HG03064 (cell line): Measurements from ENCODE around the gene PLCD1.

Experiments used
- ATAC-seq: cut with Tn5 transposase; IDR thresholded peaks from one replicate; pipeline ENCODE4 v1.9.1; 2021; ENCODE audit warnings: low read depth; ENCODE audit not compliant: unreplicated experiment

The PLCD1 gene

DNA sequence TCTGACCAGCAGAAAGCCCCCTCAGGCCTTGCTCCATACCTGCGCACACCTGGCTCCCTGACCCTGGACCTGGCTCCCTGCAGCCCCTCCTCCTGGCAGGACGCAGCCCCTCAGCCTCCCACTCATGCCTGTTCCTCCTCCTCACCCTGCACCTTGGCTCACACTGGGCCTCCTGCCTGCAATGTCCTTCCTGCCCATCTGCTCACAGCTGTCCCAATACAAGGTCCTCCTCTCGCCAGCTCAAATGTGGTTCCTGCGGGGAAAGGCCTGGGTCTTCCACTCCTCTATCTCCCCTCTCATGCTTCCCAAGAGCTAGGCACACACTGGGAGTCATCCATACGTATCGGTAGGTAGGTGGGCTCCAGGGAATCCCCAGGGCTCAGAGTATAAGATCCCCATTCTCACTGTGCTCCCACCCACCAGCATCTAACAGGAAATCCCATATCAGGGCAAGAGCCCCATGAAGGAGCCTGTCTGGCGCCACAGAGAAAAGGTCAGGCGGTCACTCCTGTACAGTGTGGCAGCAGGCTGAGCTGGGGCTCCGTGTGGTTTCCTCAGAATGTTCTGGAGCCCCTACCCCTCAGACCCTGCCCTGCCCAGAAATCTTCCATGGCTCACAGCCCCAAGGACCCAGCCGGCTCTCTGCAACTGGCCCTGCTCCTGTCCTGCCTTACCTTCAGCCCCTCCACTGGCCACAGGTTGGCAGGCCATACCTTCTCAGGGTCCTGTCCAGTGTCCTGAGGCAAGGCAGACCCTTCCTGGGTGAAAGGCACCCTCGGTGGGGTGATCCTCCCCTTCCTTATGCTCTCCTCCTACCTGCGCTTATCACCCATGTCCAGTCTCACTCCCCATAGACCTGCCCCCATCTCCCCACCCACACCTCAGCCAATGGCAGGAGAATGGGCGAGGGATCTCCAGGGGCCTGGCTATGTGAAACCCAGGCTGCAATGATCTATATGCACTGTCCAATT is 10.9 kb downstream of the PLCD1 start:
- no peak for ATAC-seq

DNA sequence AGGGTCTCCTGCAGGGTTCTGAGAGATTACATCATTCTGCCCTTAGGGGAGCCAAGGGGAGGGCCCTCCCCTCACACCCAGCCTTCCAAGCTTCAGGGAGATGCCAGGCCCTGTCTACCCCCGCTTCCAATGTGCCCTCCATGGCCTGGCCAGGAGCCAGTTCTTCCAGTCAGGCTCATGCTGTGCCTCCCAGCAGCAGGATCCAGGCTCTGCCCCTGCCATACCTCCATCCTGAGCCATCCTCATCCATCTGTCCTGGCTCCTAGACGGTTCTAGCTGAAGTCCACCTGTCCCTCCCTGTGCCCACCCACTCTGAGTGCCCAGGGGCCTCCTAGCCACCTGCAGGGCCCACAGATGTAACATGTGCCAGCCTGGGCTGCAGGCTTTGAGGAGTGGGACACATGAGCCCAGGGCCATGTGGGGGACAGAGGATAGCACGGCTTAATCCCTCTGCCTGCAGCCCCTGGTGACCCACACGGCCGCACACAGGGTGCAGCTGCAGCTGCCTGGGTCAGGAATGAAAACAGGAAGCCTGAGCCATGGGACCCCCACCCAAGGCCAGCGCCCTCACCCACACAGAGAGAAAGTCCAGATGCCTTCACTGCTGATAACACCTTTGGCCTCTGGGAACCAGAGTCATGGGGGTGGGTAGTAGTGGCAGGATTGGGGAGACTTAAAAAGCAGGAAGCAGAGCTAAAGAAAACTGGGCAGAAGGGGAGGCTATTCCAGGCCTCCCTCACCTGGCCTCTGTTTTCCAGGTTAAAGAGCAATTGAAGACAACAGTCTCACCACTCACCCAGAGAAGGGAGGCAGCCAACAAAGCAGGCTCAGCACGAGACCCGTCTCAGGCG is 11.8 kb downstream of the PLCD1 start:
- ATAC-seq: no peak

DNA sequence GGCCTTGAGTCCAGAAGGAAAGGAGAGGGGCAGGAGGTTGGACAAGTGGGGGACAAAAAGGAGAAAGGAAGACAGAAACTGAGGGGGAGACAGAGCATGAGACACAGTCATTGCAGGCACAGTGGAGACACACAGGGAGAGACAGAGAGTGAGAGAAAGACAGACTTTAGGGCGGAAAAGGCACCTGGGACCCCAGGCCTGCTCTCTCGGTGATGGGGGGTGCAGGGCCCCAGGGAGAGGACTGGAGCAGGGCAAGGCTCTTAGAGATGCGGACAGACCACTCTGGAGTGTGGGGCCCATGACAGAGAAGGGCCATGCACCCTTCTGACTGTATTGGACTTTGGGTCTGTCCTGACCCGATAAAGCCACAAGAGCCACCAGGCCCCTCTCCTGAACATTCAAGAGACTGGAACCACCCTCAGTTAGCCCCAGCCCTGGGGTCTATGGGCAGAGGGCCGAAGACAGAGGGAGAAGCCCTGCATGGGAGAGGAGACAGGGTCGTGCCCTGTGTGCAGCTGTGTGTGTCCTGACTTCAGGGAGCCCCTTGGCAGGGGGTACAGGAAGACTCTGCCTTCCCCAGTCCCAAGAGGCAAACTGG is 12.5 kb downstream of the PLCD1 start:
- ATAC-seq: no peak

DNA sequence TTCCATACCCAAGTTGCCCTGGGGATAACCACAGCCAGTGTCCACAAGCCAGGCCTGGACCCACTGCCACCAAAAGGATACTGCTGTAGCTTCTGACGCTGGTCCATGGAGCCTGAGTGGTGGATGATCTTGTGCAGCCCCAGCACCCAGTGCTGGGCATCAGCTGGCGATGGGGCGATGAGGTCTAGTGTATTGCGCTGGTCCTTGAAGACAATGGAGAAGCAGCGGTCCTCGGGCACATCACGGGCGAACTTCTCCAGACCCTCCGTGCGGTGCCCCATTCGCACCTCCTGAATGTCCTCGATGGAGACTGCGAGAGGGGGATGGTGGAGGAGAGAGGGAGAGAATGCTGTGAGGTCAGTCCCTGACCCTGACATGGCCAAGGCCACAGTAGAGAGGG is 13.0 kb downstream of the PLCD1 start:
- no peak for ATAC-seq

DNA sequence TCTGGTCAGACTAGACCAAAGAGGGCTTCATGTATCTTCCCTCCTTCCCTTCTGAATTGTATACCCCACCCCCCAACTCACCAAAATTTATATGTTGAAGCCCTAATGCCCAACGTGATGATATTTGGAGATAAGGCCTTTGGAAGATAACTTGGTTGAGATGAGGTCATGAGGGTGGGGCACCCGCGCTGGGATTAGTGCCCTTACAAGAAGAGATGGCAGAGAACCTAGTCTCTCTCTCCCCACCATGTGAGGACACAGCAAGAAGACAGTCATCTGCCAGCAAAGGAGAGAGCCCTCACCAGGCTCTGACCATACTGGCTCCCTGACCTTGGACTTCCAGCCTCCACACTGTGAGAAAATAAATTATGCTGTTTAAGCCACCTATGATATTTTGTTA is 13.5 kb downstream of the PLCD1 start:
- ATAC-seq: no peak

DNA sequence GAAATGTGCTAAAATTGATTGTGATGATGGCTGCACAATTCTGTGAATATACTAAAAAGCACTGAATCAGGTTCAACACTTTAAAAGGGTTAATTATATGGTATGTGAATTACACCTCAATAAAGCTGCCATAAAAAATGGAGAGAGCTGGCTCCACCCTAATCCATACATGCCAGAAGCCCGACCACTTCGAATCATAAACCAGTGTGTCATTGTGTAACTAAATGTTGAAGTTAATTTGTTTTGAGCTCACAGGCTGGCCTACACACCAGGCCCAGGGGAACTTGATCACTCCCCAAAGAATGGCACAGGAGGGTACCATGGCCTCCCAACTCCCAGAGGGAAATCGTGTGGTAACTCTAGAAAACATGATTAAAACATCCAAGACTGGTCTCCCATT is 14.0 kb downstream of the PLCD1 start:
- ATAC-seq: no peak

DNA sequence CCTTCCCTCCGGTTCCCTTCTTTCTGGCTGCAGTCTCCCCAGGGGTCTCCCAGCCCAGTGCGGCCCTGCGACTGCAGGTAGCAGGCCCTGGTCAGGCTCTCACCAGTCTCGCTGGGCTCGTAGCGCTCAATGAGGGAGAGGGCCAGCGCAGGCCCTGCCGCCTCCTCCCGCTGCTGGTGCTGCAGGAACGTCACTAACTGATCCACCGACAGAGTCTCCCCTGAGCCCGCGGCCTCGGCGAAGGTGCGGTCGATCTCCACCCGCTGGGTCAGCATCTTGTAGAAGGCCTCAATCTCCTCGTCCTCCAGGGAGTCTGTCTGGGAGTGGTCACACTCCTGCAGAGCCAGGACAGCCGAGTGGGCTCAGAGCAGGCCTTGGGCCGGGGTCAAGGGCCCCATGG is 18.3 kb downstream of the PLCD1 start:
- ATAC-seq: no peak

DNA sequence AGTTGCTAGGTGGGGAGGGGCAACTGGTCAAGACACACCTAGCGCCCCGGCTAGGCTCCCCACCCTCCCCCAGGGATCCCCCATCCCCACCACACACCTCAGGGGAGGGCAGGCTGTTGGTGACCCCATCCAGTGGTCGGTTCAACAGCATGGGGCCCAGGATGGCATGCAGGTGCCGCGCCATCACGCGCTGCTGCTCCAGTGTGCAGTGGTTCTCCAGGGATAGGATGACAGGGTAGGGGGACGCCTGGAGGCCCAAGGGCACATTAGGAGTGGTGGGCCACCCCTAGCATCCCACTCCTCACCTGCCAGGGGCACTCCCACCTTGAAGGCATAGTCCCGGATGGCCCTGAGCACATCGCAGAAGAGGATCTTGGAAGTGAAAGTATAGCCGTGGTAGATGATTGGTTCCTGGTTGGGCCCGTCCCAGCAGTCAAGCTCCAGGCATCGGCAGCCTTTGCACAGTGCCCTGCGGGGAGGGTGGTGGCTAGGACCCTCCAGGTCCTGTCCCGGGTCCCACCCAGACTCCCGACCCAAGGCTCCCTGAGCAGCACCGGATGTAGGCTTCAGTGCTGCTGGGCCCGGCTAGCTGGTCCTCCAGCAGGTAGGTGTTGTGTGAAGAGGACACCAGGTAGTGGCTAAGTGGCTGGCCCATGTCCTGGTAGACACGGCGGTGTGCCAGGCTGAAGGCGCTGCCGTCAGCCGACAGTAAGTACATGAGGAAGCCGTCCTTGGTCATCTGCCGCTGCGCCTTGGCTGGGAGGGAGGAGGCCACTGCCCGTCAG is 19.4 kb downstream of the PLCD1 start:
- ATAC-seq: no peak

DNA sequence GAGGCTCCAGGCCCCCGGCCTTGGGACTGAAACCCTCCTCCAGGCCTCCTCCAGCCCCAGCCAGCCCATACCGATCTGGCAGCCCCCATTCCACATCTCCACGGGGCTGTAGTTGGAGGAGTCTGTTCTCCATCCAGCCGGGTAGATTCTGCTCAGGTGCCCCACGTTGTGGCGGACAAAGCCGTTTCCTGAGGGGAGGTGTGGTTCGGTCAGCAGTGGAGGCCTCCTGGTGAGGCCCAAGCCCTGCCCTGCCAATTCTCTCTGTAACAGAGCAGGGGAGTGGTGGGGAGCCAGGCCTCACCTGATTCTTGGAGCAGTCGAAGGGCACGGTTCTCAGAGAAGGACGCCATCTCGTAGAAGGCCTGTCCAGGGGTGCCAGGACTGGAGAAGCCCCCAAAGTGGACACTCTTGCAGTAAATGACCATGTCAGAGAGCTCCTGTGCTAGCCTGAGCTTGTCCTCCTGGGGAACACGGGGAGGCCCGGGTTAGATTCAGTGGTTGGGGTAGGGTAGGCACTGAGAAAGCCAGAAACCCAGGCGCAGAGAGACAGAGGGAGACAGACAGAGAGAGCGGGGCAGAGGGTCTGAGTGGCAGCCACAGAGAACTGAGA is 20.4 kb downstream of the PLCD1 start:
- ATAC-seq: no peak

DNA sequence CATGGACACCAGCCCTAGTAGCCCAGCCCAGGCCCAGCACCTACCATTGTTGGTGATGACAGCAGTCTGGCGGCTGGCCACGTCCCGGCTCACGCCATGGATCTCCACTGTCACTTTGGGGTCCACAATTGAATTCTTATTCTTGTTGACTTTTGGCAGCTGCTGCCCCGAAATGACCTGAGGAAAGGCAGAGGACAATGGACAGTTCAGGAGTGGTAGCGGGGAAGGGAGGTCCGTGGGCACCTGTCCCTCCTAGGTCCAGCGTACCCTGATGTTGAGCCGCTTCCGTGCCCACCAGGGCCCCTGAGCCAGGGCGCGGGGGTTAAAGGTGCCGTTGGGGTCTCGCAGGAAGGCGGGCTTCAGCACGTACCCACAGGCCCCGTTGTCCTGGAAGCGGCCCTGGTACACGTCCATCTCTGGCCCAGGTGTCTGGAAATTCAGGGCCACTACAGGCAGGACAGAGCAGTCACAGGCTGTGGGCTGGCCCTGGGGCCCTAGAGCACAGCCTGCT is 21.2 kb downstream of the PLCD1 start:
- no peak for ATAC-seq

DNA sequence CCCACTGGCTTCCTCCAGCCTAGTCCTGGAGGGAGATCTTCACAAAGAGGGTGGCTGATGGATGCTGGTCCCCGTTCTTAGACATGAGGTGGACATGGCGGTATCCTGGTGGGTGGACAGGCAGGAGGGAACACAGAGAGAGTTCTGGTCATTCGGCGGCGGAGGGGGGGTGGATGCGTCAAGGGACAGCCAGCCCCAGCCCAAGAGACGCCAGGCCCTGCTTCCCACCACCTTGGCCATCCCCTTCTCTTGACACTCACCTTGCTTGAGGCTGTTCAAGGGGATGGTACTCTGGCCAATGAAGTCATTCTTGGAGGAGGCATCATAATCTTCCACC is 21.7 kb downstream of the PLCD1 start:
- ATAC-seq: no peak

DNA sequence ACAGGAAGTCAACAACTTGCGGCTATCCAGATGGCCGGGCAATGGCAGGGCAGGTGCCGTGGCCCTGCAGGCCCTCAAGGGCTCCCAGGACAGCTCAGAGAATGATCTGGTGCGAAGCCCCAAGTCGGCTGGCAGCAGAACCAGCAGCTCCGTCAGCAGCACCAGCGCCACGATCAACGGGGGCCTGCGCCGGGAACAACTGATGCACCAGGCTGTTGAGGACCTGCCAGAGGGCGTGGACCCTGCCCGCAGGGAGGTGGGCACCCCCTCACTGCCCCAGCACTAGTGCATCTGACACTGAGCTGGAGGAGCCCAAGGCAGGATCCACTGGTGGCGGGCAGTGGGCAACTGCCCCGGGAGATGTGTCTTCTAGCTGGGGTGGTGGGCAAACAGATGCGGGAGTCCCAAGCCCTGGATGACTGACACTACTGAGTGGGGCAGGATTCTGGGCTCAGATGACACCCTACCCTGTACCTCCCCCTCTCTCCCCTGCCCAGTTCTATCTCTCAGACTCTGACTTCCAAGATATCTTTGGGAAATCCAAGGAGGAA is 22.9 kb downstream of the PLCD1 start:
- no peak for ATAC-seq

DNA sequence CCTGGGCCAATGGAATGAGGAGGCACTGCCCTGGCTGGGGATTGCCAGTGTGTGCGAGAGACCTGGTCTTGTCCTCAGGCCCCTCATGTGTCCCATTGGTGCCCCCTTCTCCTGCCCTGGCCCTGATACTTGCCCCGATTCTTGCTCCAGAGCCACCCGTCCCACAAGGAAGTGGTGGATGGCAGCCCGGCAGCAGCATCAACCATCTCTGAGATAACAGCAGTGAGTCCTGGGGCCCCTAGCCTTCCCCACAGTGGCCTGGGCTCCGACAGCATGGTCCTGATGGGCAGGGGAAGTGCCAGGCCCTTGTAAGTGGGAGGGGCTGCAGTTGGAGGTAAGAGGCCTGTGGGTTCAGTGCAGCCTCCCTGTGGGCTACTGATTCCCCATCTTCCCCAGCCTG is 23.4 kb downstream of the PLCD1 start:
- no peak for ATAC-seq

DNA sequence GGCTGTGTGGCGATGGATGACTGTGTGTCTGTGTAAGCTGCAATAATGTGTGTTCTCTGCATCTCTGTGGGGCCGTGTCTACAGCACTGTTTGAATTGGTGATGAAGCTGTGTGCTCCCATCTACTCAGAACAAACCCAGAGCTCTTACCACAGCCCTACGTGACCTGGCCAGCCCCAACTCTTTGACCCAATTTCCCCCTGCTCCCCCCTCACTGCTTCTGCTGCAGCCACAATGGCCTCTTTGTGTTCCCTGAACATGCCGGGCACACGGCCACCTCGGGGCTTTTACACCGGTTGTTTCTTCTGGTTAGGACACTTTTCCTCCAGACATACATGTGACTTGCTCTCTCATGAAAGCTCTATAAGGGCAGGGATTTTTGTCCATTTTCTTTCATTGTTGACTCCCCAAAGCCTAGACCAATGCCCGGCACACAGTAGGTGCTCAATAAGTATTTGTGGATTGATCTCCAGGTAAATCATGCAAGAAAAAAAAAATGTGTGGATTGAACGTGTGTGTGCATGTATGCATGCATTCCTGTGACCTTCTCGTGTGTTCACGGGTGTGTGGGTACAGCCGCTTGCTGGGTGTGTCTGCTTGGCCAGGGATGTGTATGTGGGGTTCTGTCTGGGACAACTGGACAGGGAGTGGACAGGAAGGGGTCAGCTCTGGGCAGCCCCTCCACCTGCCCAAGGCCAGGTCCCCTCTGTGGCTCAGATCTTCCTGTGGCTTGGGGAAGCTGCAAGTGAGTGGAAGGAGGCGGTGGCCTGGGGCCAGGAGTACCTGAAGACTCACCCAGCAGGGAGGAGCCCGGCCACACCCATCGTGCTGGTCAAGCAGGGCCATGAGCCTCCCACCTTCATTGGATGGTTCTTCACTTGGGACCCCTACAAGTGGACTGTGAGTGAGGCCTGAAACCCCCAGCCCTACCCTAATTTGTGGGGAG is 24.1 kb downstream of the PLCD1 start:
- no peak for ATAC-seq

DNA sequence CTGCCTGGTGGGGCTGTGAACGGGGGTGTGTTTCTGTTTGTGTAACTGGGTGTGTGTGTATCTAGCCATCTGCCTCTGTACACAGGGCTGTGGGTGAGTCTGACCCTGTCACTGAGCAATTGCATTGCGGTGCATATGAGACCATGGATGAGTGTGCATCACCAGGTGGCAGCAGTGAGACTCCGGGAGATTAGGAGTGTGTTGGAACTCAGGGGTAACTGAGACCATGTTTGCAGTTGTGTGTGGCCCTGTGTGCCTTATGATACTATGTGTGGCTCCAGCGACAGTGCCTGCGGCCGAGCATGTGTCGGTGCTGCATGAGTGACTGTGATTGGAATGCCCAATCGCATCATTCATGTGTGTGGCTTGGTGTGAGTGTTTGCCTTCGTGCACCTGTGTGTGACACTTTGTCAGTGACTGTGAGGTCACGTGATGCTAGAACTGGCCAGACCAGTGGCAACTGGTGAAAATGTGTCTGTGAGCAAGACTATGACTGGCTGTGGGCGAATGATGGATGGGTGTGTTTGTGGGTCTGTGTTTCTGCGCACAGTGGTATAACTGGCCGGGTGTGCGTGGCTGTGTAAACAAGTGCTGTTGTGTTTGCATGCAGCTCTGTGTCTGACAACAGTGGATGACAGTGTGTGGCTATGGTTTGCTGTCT is 24.9 kb downstream of the PLCD1 start:
- no peak for ATAC-seq

DNA sequence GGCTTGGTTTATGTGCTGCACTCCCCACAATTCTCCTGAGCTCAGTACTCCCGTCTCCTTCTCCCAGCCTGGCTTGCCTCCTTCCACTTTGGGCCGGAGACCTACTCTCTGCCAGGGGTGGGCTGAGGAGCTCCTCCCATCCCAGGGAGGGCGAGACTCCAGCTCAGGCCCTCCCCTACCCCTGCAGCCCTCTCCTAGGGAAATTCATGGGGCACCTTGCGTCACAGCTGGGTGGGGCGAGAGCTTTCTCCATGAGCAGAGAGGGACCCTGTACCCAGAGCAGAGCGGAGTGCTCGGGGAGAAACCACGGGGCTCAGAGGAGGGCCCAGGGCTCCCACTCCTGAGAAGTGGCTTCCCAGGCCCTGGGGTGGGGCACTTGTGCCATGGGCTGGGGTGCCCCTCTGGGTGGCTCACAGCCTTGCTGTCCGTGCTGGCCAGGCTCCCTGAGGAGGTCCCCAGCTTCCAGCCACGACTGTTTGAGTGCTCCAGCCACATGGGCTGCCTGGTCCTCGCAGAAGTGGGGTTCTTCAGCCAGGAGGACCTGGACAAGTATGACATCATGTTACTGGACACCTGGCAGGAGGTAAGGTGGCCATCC is 25.5 kb downstream of the PLCD1 start:
- no peak for ATAC-seq

DNA sequence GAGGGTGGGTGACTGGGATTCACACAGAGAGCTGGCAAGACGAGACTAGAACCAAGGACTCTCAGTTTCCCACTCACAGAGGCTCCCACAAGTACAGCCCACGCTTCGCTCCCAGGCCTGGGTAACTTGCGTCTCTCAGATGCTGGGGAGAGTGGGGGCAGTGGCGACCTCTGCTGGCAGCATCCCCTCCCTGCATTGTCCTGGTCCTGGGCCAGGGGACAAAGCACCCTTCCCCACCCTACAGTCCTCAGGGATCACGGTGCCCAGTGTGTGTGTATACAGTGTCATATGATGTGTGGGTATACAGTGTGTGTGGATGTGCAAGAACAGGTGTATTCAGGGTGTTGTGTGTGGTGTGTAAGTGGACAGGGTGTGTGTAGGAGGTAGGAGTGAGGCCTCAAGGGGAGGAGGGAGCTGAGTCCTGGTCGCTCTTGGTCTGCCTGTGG is 26.0 kb downstream of the PLCD1 start:
- ATAC-seq: no peak

DNA sequence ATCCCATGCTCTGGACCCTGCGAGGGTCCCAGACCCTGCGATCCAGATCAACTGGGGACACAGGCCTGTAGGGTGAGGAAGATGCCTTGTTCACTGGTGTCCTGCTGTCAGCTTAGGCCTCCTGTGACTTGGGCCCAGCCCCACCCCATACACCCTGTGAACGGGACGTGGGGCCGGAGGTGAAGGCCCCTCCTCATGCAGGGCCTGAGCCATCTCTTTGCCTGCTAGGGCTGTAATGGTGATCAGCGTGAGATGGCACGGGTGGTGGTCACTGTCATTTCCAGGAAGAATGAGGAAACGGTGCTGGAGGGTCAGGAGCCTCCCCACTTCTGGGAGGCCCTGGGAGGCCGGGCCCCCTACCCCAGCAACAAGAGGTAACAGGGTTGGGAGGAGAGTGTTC is 26.5 kb downstream of the PLCD1 start:
- ATAC-seq: no peak
